HCT116 (cell line): ENCODE results near the gene PNPLA5. TPM values are rescaled to one million over a fixed set of nuclear protein-coding genes. Genes with fewer than 3 reads are reported as not detected.

Experiments used
- ATAC-seq: fragments of 200-7000 bp; cut with Tn5 transposase; 2 replicates; pipeline ENCODE4 v1.9.1; 2020; ENCODE audit warnings: mild to moderate bottlenecking, moderate library complexity
- BruUV-seq: library from RNA; stranded (reverse); fragments of 400-500 nt; replicated peaks from 2 replicates; lab custom pipeline; 2021; lab: Mats Ljungman, UMichigan
- CTCF ChIA-PET: fragments of 300-600 bp; sonication (Branson Sonifier 250); formaldehyde crosslinking; loops from one replicate; lab custom pipeline; 2021; ENCODE audit warnings: antibody characterized with exemption; lab: Charles Lee
- POLR2A ChIA-PET: fragments of 300-600, 350-600 bp; sonication (Branson Sonifier 250); formaldehyde crosslinking; loops from one replicate; lab custom pipeline; 2021; ENCODE audit warnings: antibody characterized with exemption; lab: Charles Lee
- RAD21 ChIA-PET, 2 experiments: fragments of 300-600 bp; sonication (Branson Sonifier 250); formaldehyde crosslinking; loops; one replicate each; lab custom pipeline; 2023; ENCODE audit warnings: low total read pairs in 2 of 2; ENCODE audit not compliant: uncharacterized antibody in 2 of 2, unreplicated experiment in 2 of 2, low non-redundant PET in 1 of 2; lab: Charles Lee
- DNase-seq: peaks from one replicate; pipeline ENCODE4 v3.0.0-alpha.2; 2010; ENCODE audit warnings: low read depth, low spot score
- H2AFZ ChIP-seq: fragments of 200-600 bp; shearing (Covaris generic), sonication (generic); 2 replicates; pipeline ENCODE4 v1.6.1; 2017; ENCODE audit warnings: low read depth, mixed run types, mixed read lengths, antibody characterized with exemption, low read length; ENCODE audit not compliant: poor library complexity, severe bottlenecking
- H3K27ac ChIP-seq: 2 replicates; pipeline ENCODE4 v1.5.1; 2012; ENCODE audit warnings: low read depth, low read length
- H3K27me3 ChIP-seq: fragments of 200-600 bp; sonication (generic); 2 replicates; pipeline ENCODE4 v1.6.1; 2016; ENCODE audit warnings: mixed run types, low read length, mixed read lengths; ENCODE audit not compliant: insufficient read depth
- H3K36me3 ChIP-seq, 2 experiments: fragments of 200-500 bp in 1 of 2; fragments of 200-600 bp in 1 of 2; sonication (Bioruptor generic) in 1 of 2; sonication (generic) in 1 of 2; 2 replicates each; pipeline versions ENCODE4 v1.5.1 to v1.6.1; 2014 to 2016; ENCODE audit warnings: low read length in 2 of 2, inconsistent platforms in 1 of 2, mixed read lengths in 1 of 2, mixed run types in 1 of 2; ENCODE audit not compliant: insufficient read depth in 2 of 2, control insufficient read depth in 1 of 2
- H3K4me1 ChIP-seq, 2 experiments: fragments of 200-600 bp in 1 of 2; sonication (generic) in 1 of 2; 2 replicates each; pipeline versions ENCODE4 v1.5.1 to v1.6.1; 2012 to 2017; ENCODE audit warnings: low read length in 2 of 2, inconsistent platforms in 1 of 2, mild to moderate bottlenecking in 1 of 2, mixed read lengths in 1 of 2, mixed run types in 1 of 2, moderate library complexity in 1 of 2; ENCODE audit not compliant: insufficient read depth in 2 of 2, control insufficient read depth in 1 of 2
- H3K4me2 ChIP-seq: fragments of 200-600 bp; sonication (generic); 2 replicates; pipeline ENCODE4 v1.6.1; 2017; ENCODE audit warnings: mixed run types, low read length, mixed read lengths
- H3K4me3 ChIP-seq, 2 experiments: fragments of 200-600 bp in 1 of 2; sonication (generic) in 1 of 2; replicated peaks in 1 of 2; 2 replicates each; pipeline ENCODE4 v1.5.1; 2011 to 2016; ENCODE audit warnings: low read length in 2 of 2, control low read depth in 1 of 2, low read depth in 1 of 2, mild to moderate bottlenecking in 1 of 2, mixed read lengths in 1 of 2, mixed run types in 1 of 2
- H3K79me2 ChIP-seq: fragments of 200-600 bp; sonication (generic); 2 replicates; pipeline ENCODE4 v1.6.1; 2017; ENCODE audit warnings: mild to moderate bottlenecking, mixed run types, low read length, moderate library complexity, mixed read lengths; ENCODE audit not compliant: insufficient read depth
- H3K9ac ChIP-seq: fragments of 200-600 bp; sonication (generic); 2 replicates; pipeline ENCODE4 v1.6.1; 2016; ENCODE audit warnings: low read length, mixed read lengths
- H3K9me2 ChIP-seq: fragments of 200-600 bp; sonication (generic), shearing (Covaris generic); 2 replicates; pipeline ENCODE4 v1.6.1; 2017; ENCODE audit warnings: mixed run types, mild to moderate bottlenecking, moderate library complexity; ENCODE audit not compliant: insufficient read depth
- H3K9me3 ChIP-seq, 2 experiments: fragments of 200-500 bp in 1 of 2; fragments of 200-600 bp in 1 of 2; sonication (Bioruptor generic) in 1 of 2; sonication (generic) in 1 of 2; 2 replicates each; pipeline ENCODE4 v1.6.1; 2014 to 2017; ENCODE audit warnings: low read length in 2 of 2, mixed read lengths in 2 of 2, inconsistent platforms in 1 of 2, low read depth in 1 of 2, mild to moderate bottlenecking in 1 of 2, mixed run types in 1 of 2, moderate library complexity in 1 of 2; ENCODE audit not compliant: control insufficient read depth in 1 of 2, insufficient read depth in 1 of 2
- H4K20me1 ChIP-seq: fragments of 200-600 bp; sonication (generic), shearing (Covaris generic); 2 replicates; pipeline ENCODE4 v1.6.1; 2017; ENCODE audit warnings: mixed run types, mild to moderate bottlenecking, moderate library complexity; ENCODE audit not compliant: insufficient read depth
- ATF3 ChIP-seq: IDR thresholded peaks from 2 replicates; pipeline ENCODE4 v1.6.1; 2012
- CBX3 ChIP-seq: IDR thresholded peaks from 2 replicates; pipeline ENCODE4 v1.6.1; 2012; ENCODE audit warnings: low read depth
- EGR1 ChIP-seq: IDR thresholded peaks from 2 replicates; pipeline ENCODE4 v1.6.1; 2012; ENCODE audit warnings: low read depth
- EZH2phosphoT487 ChIP-seq: fragments of 200-600 bp; IDR thresholded peaks from 2 replicates; pipeline ENCODE4 v1.6.1; 2018; ENCODE audit warnings: antibody characterized with exemption, borderline replicate concordance
- POLR2AphosphoS5 ChIP-seq: IDR thresholded peaks from 2 replicates; pipeline ENCODE4 v1.6.1; 2011; ENCODE audit warnings: mild to moderate bottlenecking, low read depth, low read length, moderate library complexity
- REST ChIP-seq: IDR thresholded peaks from 2 replicates; pipeline ENCODE4 v1.6.1; 2012; ENCODE audit warnings: low read depth
- SP1 ChIP-seq: IDR thresholded peaks from 2 replicates; pipeline ENCODE4 v1.6.1; 2012; ENCODE audit warnings: low read depth
- TCF7L2 ChIP-seq: IDR thresholded peaks from 2 replicates; pipeline ENCODE4 v1.7.0; 2011; ENCODE audit warnings: borderline replicate concordance, inconsistent platforms; ENCODE audit not compliant: insufficient read depth, insufficient read length; ENCODE audit errors: extremely low read depth
- ZBTB33 ChIP-seq: IDR thresholded peaks from 2 replicates; pipeline ENCODE4 v1.6.1; 2011; ENCODE audit warnings: mild to moderate bottlenecking, low read length, moderate library complexity; ENCODE audit not compliant: insufficient replicate concordance; ENCODE audit errors: extremely low read depth
- ZNF274 ChIP-seq: fragments of 200-500 bp; sonication (Bioruptor generic); IDR thresholded peaks from 2 replicates; pipeline ENCODE4 v1.6.1; 2014; ENCODE audit warnings: mild to moderate bottlenecking, low read depth, low read length, inconsistent platforms
- intact Hi-C: fragments of 100-400 bp; cut with micrococcal nuclease; formaldehyde crosslinking; loops from 2 replicates; pipeline ENCODE4 v1.10.0; 2022
- total RNA-seq: library from RNA; stranded (reverse); gene quantifications from one replicate; pipeline ENCODE4 v1.2.1, GENCODE V29; 2021; ENCODE audit not compliant: unreplicated experiment

The PNPLA5 gene
- total RNA-seq, 1 experiment from 2014 or later: 2.9 TPM

GRCh38 chr22:43881091-43882061, 10.4 kb downstream of the PNPLA5 start:
- POLR2A ChIA-PET: no interaction called here
- Histone ChIP-seq H4K20me1 (no peaks in the 10 kb centered on the region), H3K4me1 (peaks cover 0 to 7% of the 10 kb centered on the region in 2 experiments; a peak in 1 of 4 replicates), H3K9me2 (no peaks in the 10 kb centered on the region), H3K79me2 (no peaks in the 10 kb centered on the region), H3K9ac (no peak overlapping the region), H3K36me3 (no peaks in the 10 kb centered on the region), H2AFZ (no peak overlapping the region), H3K9me3 (no peaks in the 10 kb centered on the region), H3K4me2 (no peak overlapping the region), H3K27ac (no peak overlapping the region), H3K4me3 (no peak overlapping the region), H3K27me3 (no peaks in the 10 kb centered on the region)
- RAD21 ChIA-PET: no interaction called here
- DNase-seq: no peak
- BruUV-seq: no TSS peak
- CTCF ChIA-PET: interaction anchor here (2.1 kb wide), 1 partner anchor 64 kb away, joined by 64 read pairs; no protein-coding TSS in a partner anchor
- no peak for ATAC-seq
- TF ChIP-seq SP1 (no peak), REST (no peak), ATF3 (no peak), EZH2phosphoT487 (no peak), TCF7L2 (no peak), ZBTB33 (no peak), ZNF274 (no peak), POLR2AphosphoS5 (no peak), CBX3 (no peak), EGR1 (no peak)
- intact Hi-C loops: loop anchor here (10.0 kb wide), 2 partner anchors 203 to 743 kb away; no protein-coding TSS in a partner anchor
